ENCODE data around the gene GRAP2. TPM values are rescaled to one million over a fixed set of nuclear protein-coding genes. Genes with fewer than 3 reads are reported as not detected.

The GRAP2 gene
- total and polyA plus RNA-seq, 2 of the 8 experiments (the other 6 are each of a cell fraction or from before 2014, with no cell fraction given), result 0.08 TPM; not detected in 1

DNA sequence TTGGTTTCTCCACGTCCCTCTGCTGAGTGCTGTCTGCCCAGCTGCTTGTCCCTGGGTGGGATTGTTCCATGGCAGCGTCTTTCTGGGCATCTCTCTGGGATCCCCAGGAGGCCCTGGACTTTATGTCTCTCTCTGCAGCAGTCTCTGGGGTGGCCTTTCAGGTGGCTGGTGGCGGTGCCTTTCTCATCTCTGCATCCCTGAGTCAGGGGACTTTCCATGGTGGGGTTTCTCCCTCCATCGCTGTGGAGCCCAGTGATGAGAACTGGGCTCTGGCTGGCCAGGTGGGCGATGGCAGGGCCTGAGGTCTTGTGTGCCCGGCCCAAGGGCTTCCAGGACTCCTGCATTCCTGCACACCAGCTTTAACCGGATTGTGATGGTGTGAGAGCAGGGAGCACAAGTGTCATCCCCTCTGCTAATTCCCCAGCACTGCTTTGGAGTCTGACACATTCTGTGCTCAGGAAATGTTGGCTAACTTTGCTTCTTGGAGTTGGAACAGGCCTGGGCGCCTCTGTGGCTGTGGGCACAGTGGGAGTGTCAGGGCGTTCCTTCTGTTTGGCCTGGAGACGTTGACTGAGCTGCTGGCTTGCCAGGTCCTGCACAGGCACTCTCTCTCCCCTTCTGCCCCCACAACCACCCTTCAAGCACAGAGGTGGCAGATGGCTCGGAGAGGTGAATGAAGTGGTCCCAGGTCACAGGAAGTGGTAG is 121.8 kb downstream of the GRAP2 start (continued):
- TF ChIP-seq, protein P1, sequence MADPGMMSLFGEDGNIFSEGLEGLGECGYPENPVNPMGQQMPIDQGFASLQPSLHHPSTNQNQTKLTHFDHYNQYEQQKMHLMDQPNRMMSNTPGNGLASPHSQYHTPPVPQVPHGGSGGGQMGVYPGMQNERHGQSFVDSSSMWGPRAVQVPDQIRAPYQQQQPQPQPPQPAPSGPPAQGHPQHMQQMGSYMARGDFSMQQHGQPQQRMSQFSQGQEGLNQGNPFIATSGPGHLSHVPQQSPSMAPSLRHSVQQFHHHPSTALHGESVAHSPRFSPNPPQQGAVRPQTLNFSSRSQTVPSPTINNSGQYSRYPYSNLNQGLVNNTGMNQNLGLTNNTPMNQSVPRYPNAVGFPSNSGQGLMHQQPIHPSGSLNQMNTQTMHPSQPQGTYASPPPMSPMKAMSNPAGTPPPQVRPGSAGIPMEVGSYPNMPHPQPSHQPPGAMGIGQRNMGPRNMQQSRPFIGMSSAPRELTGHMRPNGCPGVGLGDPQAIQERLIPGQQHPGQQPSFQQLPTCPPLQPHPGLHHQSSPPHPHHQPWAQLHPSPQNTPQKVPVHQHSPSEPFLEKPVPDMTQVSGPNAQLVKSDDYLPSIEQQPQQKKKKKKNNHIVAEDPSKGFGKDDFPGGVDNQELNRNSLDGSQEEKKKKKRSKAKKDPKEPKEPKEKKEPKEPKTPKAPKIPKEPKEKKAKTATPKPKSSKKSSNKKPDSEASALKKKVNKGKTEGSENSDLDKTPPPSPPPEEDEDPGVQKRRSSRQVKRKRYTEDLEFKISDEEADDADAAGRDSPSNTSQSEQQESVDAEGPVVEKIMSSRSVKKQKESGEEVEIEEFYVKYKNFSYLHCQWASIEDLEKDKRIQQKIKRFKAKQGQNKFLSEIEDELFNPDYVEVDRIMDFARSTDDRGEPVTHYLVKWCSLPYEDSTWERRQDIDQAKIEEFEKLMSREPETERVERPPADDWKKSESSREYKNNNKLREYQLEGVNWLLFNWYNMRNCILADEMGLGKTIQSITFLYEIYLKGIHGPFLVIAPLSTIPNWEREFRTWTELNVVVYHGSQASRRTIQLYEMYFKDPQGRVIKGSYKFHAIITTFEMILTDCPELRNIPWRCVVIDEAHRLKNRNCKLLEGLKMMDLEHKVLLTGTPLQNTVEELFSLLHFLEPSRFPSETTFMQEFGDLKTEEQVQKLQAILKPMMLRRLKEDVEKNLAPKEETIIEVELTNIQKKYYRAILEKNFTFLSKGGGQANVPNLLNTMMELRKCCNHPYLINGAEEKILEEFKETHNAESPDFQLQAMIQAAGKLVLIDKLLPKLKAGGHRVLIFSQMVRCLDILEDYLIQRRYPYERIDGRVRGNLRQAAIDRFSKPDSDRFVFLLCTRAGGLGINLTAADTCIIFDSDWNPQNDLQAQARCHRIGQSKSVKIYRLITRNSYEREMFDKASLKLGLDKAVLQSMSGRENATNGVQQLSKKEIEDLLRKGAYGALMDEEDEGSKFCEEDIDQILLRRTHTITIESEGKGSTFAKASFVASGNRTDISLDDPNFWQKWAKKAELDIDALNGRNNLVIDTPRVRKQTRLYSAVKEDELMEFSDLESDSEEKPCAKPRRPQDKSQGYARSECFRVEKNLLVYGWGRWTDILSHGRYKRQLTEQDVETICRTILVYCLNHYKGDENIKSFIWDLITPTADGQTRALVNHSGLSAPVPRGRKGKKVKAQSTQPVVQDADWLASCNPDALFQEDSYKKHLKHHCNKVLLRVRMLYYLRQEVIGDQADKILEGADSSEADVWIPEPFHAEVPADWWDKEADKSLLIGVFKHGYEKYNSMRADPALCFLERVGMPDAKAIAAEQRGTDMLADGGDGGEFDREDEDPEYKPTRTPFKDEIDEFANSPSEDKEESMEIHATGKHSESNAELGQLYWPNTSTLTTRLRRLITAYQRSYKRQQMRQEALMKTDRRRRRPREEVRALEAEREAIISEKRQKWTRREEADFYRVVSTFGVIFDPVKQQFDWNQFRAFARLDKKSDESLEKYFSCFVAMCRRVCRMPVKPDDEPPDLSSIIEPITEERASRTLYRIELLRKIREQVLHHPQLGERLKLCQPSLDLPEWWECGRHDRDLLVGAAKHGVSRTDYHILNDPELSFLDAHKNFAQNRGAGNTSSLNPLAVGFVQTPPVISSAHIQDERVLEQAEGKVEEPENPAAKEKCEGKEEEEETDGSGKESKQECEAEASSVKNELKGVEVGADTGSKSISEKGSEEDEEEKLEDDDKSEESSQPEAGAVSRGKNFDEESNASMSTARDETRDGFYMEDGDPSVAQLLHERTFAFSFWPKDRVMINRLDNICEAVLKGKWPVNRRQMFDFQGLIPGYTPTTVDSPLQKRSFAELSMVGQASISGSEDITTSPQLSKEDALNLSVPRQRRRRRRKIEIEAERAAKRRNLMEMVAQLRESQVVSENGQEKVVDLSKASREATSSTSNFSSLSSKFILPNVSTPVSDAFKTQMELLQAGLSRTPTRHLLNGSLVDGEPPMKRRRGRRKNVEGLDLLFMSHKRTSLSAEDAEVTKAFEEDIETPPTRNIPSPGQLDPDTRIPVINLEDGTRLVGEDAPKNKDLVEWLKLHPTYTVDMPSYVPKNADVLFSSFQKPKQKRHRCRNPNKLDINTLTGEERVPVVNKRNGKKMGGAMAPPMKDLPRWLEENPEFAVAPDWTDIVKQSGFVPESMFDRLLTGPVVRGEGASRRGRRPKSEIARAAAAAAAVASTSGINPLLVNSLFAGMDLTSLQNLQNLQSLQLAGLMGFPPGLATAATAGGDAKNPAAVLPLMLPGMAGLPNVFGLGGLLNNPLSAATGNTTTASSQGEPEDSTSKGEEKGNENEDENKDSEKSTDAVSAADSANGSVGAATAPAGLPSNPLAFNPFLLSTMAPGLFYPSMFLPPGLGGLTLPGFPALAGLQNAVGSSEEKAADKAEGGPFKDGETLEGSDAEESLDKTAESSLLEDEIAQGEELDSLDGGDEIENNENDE (IDR thresholded peaks at IDR 0.05; ENCODE audit: insufficient replicate concordance, low read length), result no peak
- TF ChIP-seq YY1 (IDR thresholded peaks at IDR 0.05; ENCODE audit: low read depth, low read length) (no peak), EZH2 (IDR thresholded peaks at IDR 0.05; ENCODE audit: low read depth, low read length, severe bottlenecking) (no peak), RBBP5 (IDR thresholded peaks at IDR 0.05; ENCODE audit: borderline replicate concordance, low read depth, low read length) (no peak), SIN3A (conservative IDR thresholded peaks at IDR 0.05 in 1 of 2, IDR thresholded peaks at IDR 0.05 in 1 of 2; ENCODE audit: low read depth in 1 of 2, low read length in 2 of 2) (no peak), POLR2A (IDR thresholded peaks at IDR 0.05; ENCODE audit: control extremely low read depth in 1 of 2, low read depth in 2 of 2, low read length in 2 of 2) (no peak), SP1 (IDR thresholded peaks at IDR 0.05; ENCODE audit: low read depth, low read length) (no peak), ZNF274 (IDR thresholded peaks at IDR 0.05; ENCODE audit: borderline replicate concordance, extremely low read depth, low read length) (no peak), BRCA1 (IDR thresholded peaks at IDR 0.05; ENCODE audit: low read depth, low read length) (no peak), HDAC2 (IDR thresholded peaks at IDR 0.05; ENCODE audit: borderline replicate concordance in 1 of 2, low read depth in 2 of 2, low read length in 2 of 2) (no peak)

Data from H1 (cell line).